GM18517 (cell line): ENCODE measurements around the gene TMEM259.
A peak's percentile ranks its signal among the peaks of the same experiment; 100 is the strongest.

Experiments
- ATAC-seq: cut with Tn5 transposase; IDR thresholded peaks from one replicate; pipeline ENCODE4 v1.9.1; 2021; ENCODE audit warnings: mild to moderate bottlenecking, moderate library complexity; ENCODE audit not compliant: unreplicated experiment

TMEM259 gene

DNA sequence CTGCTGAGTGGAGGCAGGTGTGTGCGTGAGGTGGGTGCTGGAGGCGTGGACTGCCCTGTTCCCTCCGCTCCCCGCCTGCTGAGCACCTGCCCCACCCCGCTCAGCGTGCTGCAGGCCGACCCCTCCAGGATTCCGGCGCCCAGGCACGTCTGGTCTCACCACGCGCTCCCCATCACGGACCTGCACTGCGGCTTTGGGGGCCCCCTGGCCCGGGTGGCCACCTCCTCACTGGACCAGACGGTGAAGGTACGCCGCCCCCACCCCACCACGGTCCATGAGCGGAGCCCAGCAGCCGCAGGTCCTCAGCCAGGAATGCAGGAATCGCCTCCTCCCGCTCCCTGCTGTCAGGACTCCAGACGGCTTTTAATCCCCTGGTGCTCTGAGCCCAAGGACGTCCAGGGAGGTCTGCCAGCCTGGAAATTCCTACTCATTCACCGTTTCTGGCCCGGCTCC lies 30.8 kb downstream of the TMEM259 start:
- no peak for ATAC-seq

DNA sequence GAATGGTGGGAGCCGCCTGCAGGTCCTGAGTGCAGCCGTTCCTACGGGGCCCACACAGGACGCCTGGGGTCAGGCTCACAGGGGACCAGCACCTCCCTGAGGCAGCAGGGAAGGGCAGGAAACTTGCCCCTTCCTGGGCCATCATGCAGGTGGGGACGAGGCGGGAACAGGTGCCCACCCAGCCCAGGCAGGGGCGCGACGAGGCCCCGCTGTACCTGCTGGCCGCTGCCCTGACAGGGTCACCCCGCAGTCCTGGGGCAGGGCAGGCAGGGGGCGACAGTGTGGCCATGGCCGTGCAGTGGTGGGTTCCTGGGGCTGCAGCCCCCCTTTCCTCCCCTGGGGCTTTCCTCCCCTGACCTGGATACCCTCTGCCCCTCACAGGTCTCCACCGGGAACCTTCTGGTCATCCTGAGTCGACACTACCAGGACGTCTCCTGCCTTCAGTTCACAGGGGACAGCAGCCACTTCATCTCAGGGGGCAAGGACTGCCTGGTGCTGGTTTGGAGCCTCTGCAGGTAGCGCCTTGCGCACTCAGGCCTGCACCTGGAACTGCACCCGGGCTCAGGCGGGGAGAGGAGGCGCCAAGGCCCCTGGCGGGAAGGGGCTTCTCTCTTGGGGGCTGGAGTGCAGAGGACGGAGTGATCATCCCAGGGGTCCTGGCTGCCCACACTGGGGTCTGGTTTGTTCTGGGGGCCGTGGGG lies 31.4 kb downstream of the TMEM259 start:
- no peak for ATAC-seq

DNA sequence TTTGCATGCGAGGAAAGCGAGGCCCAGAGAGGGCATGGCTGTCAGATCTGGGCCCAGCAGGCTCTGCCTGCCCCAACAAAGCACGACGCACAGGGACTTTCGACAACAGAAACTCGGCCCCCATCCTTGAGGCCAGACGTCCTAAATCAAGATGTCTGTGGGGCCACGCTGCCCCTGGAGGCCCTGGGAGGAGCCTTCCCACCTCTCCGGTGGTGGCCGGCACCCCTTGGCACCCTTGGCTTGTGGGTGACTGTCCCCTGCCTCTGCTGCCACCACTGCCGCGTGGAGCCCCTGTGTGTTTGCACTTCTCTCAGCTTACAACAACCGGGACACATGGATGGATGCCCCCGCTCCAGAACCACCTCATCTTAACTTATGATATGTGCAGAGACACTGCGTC lies 32.4 kb downstream of the TMEM259 start:
- ATAC-seq, result no peak

DNA sequence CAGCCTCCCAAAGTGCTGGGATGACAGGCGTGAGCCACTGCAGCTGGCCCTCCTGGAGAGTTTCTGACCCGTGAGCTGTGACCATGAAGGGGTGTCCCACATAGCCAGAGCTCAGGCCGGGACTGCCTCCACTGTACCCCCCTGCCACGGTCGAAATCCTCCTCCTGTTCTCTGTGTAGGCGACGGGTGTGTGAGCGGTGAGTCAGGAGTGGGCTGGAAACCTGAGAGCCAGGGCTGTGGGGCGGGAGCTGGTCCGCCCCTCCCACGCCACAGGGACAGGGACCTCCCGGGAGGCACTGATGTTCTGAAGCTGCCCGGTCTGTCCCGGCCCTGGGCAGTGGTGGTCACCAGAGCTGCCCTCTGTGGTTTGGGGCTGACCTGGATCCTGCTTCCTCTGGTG lies 32.8 kb downstream of the TMEM259 start:
- no peak for ATAC-seq

DNA sequence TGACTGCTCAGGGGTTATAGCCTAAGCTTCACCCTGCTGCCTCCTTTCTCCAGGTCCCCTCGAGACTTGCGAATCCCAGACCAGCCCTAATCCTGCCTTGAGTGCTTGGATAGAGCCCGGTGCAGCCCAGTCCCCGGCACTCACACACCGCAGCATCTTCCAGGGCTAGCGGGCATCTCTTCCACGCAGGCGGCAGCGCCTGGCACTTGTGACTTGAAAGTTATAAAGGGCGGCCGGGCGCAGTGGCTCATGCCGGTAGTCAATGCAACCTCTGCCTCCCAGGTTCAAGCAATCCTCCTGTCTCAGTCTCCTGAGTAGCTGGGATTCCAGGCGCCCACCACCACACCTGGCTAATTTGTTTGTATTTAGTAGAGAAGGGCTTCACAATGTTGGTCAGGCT lies 34.8 kb downstream of the TMEM259 start:
- no peak for ATAC-seq

DNA sequence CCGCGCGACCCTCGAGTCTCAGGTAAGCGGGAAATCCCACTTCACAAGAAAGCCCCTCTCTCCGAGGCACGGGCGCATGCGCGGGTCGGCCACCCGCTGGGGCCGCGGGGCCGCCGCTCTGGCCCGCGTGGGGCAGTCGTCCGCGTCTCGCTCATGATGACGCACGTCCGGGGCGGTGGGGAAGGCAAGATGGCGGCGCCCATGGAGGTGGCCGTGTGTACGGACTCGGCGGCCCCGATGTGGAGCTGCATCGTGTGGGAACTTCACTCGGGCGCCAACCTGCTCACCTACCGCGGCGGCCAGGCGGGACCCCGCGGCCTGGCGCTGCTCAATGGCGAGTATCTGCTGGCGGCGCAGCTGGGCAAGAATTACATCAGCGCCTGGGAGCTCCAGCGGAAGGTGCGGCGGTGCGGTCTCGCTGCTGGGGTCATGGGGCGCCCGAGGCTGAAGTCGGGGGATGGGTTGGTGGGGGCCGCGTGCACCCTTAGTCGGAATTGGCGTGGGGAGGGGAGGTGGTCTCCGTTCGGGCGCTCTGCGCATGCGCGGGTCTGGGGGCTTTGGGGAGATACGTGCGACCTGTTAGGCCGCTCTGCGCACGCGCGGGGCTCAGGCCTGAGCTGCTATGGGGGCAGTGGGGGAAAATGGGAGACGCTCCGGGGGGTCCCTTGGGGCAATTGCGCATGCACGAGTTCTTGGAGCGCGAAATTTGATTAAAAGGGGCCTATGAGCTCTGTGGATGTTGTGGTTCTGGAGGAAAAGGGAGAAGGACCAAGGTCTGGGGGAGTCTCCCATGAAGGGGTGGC lies 36.6 kb downstream of the TMEM259 start, which contains the start of gene WDR18:
TSS of gene WDR18 (plus strand) at position 181 of the 803 bp plus-strand sequence. CDS start at position 190, 9 bp downstream.
- ATAC-seq, result peak; percentile 50

DNA sequence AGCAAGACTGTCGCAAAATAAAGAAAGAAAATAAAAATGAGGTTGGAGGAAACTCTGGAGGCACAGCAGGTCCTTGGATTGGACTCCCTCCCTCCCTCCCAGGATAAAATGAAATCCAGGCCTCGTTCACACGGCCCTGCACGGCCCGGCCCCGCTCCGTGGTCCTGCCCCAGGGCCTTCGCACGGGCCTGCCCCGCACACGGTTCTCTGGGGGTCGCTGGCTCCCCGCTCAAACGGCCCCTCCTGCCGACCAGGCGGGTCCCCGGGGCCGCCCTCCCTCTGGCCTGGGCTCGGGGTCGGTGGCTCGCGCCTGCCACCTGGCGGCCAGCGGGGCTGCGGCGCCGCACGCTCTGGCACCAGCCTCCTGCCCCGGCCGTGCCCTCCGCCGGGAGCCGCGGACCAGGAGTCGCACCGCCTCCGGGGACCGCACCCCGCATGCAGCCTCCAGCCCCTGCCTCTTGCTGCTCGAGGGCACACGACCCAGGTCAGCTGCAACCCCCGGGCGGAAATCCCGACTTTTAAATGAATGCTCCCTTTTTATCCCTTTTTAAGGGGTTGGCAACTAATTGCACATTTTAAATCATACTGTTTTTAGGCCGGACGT lies 38.3 kb downstream of the TMEM259 start:
- no peak for ATAC-seq

DNA sequence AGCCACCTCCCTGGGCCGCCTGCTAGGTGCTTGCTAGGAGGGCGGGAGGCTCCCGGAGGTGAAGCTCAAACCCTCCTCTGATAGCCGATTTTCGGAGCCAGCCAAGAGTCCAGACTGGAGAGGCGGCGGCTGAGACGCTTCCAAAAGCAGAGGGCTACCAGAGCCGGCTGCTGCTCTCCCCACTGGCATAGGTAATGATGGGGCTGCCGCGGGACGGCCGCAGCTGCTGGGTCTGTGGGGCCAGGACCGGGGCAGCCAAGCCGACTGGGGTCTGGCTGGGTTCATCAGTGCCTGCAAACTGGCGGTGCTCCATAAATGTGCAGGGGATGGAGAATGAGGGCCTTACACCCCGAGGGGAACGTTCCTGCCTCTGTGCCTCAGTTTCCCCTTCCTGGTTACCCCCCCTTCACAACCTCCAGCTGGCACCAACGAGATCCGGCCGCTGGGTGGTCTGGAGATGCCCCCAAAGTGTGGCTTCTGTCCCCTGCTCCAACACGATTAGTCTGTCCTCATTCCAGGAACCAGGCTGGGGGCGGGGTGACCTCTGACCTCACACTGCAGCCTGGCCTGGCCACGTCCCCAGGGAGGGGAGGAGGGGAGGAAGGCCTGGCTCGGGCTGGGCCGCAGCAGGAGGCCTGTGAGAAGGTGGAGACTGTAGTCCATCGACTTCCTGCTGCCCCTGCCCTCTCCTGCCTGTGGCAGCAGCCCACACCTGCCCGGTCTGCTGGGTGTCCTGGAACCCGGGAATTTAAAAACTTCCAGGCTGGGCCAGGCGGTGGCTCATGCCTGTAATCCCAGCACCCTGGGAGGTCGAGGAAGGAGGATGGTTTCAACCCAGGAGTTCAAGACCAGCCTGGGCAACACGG lies 40.6 kb downstream of the TMEM259 start:
- ATAC-seq, result no peak

DNA sequence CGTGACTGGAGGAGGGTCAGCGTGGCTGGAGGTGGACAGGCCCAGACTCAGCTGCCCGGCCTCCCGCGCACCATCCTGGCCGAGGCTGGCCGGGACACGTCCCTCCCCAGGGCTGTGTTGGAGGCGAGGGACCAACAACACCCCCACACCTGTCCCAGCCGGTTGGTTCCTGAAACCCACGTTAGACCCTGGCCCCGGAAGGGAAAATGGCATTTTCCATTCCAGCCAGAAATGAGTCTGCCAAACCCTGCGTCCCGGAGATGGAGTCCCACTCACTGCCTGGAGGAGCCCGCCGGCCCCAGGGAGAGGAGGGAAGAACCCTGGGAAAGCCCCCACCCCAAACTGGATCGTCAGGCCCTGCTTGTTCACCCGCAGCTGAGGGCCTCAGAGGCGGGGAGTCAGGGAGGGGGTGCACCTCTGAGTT lies 41.6 kb downstream of the TMEM259 start:
- no peak for ATAC-seq

DNA sequence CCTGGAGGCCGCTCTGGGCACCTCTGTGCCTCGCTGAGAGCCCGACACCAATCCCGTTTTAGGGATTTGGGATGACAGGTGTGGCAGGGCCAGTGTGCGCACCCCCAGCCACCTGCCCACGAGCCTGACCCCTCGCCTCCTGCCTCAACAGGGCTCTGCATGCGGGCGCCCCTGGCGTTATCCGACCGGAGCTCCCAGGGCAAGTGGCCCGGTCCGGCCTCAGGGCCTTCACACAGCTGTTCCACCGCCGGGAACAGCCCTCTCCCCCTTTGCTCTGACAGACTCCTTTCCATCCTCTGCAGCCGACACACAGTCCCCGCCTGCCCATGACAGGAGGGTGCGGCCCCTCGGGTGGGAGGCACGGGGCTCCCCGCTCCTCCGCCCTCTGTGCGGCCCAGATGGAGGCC lies 43.9 kb downstream of the TMEM259 start:
- no peak for ATAC-seq

DNA sequence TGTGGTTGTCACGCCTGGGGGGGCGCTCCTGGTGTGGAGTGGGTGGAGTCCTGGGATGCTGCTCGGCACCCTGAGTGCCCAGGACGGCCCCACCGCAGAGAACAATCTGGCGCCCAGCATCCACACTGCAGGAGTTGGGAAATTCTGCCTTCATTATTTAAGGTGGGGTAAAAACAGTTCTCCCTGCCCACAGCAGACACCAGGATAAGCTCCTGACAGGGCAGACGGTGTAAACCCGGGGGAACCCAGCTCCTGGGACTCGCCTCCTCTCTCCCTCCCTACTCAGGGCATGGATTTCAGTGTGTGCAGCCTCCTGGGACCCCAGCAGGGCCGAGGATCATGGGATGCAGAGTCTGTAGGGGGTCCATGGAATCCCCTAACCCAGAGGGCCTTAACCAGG lies 44.4 kb downstream of the TMEM259 start:
- no peak for ATAC-seq

DNA sequence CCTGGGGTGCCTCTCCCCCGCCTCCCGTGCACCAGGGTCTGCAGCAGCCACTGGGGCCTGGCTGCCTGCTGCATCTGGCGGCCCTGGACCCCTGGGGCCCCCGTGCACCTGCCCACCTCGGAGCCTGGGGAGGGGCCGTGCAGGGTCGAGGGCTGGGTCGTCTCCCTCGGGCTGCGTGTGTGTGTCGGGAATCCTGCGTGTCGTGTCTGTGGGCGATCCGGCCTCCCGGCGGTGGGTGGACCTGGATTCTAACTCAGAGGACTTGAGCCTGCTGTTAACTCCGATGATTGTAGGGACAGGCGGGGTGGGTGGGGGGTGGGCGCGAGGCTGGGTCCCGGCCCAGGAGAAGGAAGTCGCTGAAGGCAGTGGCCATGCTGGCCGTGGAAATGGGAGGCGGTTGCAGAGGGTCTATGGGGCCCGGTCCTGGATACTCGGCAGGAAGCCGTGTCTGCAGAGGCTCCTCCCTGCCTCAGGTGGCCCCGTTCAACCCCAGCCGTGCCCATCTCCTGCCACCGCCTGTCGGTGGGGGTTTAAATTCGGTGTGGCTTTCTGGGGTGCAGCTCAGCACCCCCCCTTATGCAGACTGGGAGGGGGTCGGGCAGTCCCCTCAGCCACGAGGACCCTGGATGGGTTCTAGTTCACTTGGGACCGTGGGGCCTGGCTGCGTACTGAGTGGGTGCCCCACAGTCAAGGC lies 46.2 kb downstream of the TMEM259 start:
- ATAC-seq, result no peak

DNA sequence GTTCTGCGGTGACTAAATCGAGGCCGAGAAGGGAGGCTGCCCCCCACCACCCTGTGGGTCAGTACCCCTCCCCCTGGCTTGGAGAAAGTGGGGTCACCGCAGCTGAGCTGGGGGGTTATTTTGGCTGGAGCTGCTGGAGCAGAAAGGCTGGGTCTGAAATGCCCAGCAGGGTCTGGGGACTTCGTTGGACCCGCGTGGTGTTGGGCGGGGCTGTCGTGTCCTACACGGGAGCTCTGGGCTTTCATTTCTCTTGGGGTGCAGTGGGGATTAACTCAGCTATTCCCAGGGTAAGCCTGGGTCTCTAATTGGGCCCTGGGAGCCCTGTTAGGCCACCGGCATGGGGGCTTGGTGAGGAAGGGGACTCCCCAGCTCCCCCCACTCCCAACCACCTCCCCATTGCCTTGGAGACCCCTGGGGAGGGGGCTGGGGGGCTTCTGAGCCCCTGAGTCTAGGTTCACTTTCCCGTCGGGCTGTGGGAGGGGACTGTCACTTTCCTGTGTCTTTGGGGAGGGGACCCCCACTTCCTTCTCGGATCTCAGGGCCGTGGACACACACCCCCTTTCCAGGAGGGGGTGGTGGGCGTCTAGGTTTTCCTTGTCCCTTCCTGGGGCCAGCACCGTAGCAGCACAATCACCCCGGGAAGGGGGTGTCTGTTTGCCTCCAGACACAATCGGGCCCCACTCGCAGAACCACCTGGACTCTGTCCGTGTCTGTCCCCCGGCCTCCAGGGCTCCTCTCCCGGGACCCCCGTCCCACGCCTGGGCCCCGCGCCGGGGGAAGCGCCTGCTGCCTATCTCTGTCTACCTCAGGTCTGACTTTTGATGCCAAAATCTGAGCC lies 47.0 kb downstream of the TMEM259 start:
- ATAC-seq, result no peak

DNA sequence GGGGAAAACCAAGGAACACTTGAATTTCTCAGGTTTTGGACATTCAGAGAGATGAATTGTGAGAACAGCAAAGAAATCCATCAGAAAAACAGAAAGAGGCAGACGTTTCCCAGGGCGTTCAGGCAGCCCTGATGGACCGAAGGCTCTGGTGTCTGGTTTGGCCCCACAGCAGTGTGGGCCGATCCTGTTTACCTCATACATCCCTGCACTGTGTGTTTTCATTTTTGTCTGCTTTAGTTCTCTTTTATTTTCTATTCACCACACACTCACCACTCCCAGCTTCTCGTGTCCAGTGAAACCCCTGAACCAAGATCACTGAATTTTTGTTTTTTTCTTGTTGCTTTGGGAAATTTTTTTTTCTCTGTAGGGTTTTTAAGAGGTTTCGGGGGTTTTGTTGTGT lies 48.6 kb downstream of the TMEM259 start:
- ATAC-seq, result no peak

DNA sequence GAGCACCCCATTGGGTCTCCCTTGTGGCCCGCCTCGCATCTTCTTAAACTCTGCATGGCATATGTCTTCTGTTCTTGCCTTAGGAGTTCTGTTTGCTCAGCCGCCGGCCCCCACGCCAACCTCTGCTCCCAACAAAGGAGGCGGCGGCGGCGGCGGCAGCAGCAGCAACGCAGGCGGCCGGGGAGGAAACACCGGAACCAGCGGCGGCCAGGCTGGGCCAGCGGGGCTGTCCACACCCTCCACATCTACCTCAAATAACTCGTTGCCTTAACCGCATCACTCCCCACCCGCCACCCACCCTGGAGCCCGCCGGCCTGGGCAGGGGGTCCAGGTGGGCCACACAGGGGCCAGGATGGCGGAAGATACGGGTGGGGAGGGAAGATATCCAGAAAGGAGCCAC lies 49.1 kb downstream of the TMEM259 start:
- ATAC-seq, result no peak

DNA sequence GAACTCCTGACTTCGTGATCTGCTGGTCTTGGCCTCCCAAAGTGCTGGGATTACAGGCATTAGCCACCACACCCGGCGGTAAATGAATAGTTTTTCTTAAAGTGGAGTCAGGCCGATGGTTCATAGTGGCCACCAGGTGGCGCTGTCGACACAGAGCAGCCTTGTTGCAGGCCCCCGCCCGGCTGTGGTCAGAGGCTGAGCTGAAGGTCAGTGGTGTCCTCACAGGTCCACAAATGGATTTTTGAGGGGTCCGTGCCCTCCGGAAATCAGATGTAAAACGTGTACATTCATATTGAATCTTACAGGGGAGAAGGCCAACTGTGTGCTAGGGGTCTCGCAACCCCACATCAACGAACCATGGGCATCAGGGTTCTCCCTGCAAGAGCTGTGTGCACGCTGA lies 50.2 kb downstream of the TMEM259 start:
- ATAC-seq, result no peak

DNA sequence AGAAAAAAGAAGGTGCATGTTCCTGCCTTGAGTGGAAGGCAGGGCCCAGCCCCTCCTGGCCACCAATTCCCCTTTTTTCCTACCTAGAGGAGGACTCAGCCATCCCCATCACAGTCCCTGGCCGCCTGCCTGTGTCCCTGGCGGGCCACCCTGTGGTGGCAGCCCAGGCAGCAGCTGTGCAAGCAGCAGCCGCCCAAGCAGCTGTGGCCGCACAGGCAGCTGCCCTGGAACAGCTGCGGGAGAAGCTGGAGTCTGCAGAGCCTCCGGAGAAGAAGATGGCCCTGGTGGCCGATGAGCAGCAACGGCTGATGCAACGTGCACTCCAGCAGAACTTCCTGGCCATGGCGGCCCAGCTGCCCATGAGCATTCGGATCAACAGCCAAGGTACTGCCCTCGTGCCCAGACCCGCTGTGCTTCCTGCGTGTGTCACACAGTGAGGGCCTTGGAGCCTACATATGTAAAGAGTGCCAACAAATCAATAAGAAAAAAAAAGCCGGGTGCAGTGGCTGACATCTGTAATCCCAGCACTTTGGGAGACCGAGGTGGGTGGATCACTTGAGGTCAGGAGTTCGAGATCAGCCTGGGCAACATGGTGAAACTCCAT lies 54.3 kb downstream of the TMEM259 start:
- no peak for ATAC-seq

DNA sequence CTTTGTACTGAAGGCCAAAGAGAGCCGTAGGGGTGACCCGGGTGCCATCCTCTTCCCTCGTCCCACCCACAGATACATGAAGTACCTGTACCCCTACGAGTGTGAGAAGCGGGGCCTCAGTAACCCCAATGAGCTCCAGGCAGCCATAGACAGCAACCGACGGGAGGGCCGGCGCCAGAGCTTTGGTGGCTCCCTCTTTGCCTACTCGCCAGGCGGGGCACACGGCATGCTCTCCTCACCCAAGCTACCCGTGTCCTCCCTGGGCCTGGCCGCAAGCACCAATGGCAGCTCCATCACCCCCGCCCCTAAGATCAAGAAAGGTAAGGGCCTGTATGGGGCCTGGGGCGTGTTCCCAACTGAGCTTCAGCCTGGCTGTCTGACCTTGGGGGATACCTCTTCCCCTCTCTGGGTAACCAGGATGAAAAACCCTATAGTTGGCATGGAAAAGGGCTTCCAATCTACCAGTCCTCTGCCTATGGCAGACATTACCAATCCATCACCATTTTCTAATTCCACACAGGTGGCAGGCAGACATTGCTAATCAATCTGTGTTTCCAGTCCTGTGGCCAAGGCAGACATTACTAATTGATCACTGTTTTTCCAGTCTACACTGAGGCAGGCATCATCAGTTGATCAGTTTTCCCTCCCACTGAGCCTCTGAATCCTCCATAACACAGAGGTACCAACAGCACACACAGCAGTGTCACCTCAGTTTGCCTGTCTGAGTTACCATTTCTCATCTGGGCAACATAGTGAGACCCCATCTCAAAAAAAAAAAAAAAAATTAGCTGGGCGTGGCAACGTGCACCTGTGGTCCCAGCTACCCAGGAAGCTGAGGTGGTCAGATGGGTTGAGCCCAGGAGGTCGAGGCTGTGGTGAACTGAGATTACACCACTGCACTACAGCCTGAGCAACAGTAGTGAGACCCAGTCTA lies 55.9 kb downstream of the TMEM259 start:
- ATAC-seq, result no peak
